ENCODE results near the gene C17orf50.

C17orf50 gene

GRCh38 chr17:35791681-35792350, 31.1 kb downstream of the C17orf50 start:
- WGBS (ENCODE audit: insufficient coverage) = 92% methylated on average over 6 of the region's 9 CpGs
- DNase-seq = no peak
- Histone ChIP-seq H3K9me3 (ENCODE audit: control extremely low read depth in 1 of 5, control insufficient read depth in 4 of 5, insufficient read depth in 2 of 5, low read depth in 1 of 5, low read length in 4 of 5) (no peaks in the 10 kb centered on the region), H3K27ac (ENCODE audit: insufficient read depth in 1 of 2, low read depth in 1 of 2, low read length in 2 of 2, poor library complexity in 1 of 2, severe bottlenecking in 2 of 2) (no peak overlapping the region), H3K4me1 (ENCODE audit: control extremely low read depth in 1 of 4, control insufficient read depth in 4 of 4, insufficient read depth in 4 of 4, low read length in 3 of 4) (peaks cover 4 to 42% (median 31%) of the 10 kb centered on the region in 4 experiments), H3K4me3 (ENCODE audit: control insufficient read depth in 1 of 7, extremely low read depth in 1 of 7, insufficient read depth in 4 of 7, low read depth in 2 of 7, low read length in 6 of 7) (no peak overlapping the region), H3K27me3 (replicated peaks in 2 of 5; ENCODE audit: control insufficient read depth in 4 of 5, insufficient read depth in 5 of 5, low read length in 4 of 5) (no peaks in the 10 kb centered on the region), H3K36me3 (ENCODE audit: control insufficient read depth in 4 of 4, insufficient read depth in 4 of 4, low read length in 3 of 4) (no peaks in the 10 kb centered on the region)
- POLR2A ChIA-PET = interaction anchor here (1.5 kb wide), 1 partner anchor 10 kb away, joined by 4 read pairs; no protein-coding TSS in a partner anchor
- CTCF ChIA-PET = interaction anchor here (0.7 to 10.3 kb wide), 7 partner anchors 9 to 24 kb away, joined by 3 to 139 read pairs (median 5); no protein-coding TSS in a partner anchor

- WGBS (ENCODE audit: insufficient coverage) = 94% methylated on average over 2 of the region's 3 CpGs
- no peaks in the 10 kb centered on the region for H3K9me3 ChIP-seq (ENCODE audit: control extremely low read depth in 1 of 5, control insufficient read depth in 4 of 5, insufficient read depth in 2 of 5, low read depth in 1 of 5, low read length in 4 of 5)
- peaks cover 2 to 39% (median 30%) of the 10 kb centered on the region in 4 experiments for H3K4me1 ChIP-seq (ENCODE audit: control extremely low read depth in 1 of 4, control insufficient read depth in 4 of 4, insufficient read depth in 4 of 4, low read length in 3 of 4)
- peaks cover 0 to 1% (median 0%) of the 10 kb centered on the region in 4 experiments for H3K36me3 ChIP-seq (ENCODE audit: control insufficient read depth in 4 of 4, insufficient read depth in 4 of 4, low read length in 3 of 4)
- POLR2A ChIA-PET = no interaction called here
- no peak overlapping the region for H3K4me3 ChIP-seq (ENCODE audit: control insufficient read depth in 1 of 7, extremely low read depth in 1 of 7, insufficient read depth in 4 of 7, low read depth in 2 of 7, low read length in 6 of 7)
- no peak overlapping the region for H3K27ac ChIP-seq (ENCODE audit: insufficient read depth in 1 of 2, low read depth in 1 of 2, low read length in 2 of 2, poor library complexity in 1 of 2, severe bottlenecking in 2 of 2)
- CTCF ChIA-PET = interaction anchor here (1.0 to 10.3 kb wide), 5 partner anchors 9 to 25 kb away, joined by 4 to 139 read pairs (median 5); no protein-coding TSS in a partner anchor
- no peaks in the 10 kb centered on the region for H3K27me3 ChIP-seq (replicated peaks in 2 of 5; ENCODE audit: control insufficient read depth in 4 of 5, insufficient read depth in 5 of 5, low read length in 4 of 5)
- DNase-seq = no peak
Observed at GRCh38 chr17:35793257-35793656, 32.6 kb downstream of the C17orf50 start.

GRCh38 chr17:35795007-35795870, 34.6 kb downstream of the C17orf50 start, which contains the start of gene MMP28:
Gene MMP28 (minus strand): TSS chr17:35795641. CDS start chr17:35795377, 264 bp downstream.
- Histone ChIP-seq H3K27me3 (replicated peaks in 2 of 5; ENCODE audit: control insufficient read depth in 4 of 5, insufficient read depth in 5 of 5, low read length in 4 of 5) (no peaks in the 10 kb centered on the region), H3K4me1 (ENCODE audit: control extremely low read depth in 1 of 4, control insufficient read depth in 4 of 4, insufficient read depth in 4 of 4, low read length in 3 of 4) (peaks cover 0 to 38% (median 29%) of the 10 kb centered on the region in 4 experiments), H3K27ac (ENCODE audit: insufficient read depth in 1 of 2, low read depth in 1 of 2, low read length in 2 of 2, poor library complexity in 1 of 2, severe bottlenecking in 2 of 2) (no peak within 1 kb of the TSS), H3K9me3 (ENCODE audit: control extremely low read depth in 1 of 5, control insufficient read depth in 4 of 5, insufficient read depth in 2 of 5, low read depth in 1 of 5, low read length in 4 of 5) (no peaks in the 10 kb centered on the region), H3K36me3 (ENCODE audit: control insufficient read depth in 4 of 4, insufficient read depth in 4 of 4, low read length in 3 of 4) (peaks cover 0 to 2% (median 0%) of the 10 kb centered on the region in 4 experiments), H3K4me3 (ENCODE audit: control insufficient read depth in 1 of 7, extremely low read depth in 1 of 7, insufficient read depth in 4 of 7, low read depth in 2 of 7, low read length in 6 of 7) (peak within 1 kb of the TSS; percentile 61 to 89 (median 71))
- DNase-seq = peak in 2 of 3 donors; percentile 51 to 68
- CTCF ChIA-PET = interaction anchor here (0.6 to 10.3 kb wide), 8 partner anchors 10 to 842 kb away, joined by 3 to 139 read pairs (median 5); no protein-coding TSS in a partner anchor
- under 1% methylated on average over 86 of the region's 89 CpGs for WGBS (ENCODE audit: insufficient coverage)
- POLR2A ChIA-PET = interaction anchor here (0.7 to 1.0 kb wide), 2 partner anchors 14 to 46 kb away, joined by 3 to 4 read pairs; no protein-coding TSS in a partner anchor

- H3K36me3 ChIP-seq (ENCODE audit: control insufficient read depth in 4 of 4, insufficient read depth in 4 of 4, low read length in 3 of 4) = peaks cover 0 to 2% (median 0%) of the 10 kb centered on the region in 4 experiments
- peak overlapping the region; percentile 61 to 89 (median 71) for H3K4me3 ChIP-seq (ENCODE audit: control insufficient read depth in 1 of 7, extremely low read depth in 1 of 7, insufficient read depth in 4 of 7, low read depth in 2 of 7, low read length in 6 of 7)
- H3K27ac ChIP-seq (ENCODE audit: insufficient read depth in 1 of 2, low read depth in 1 of 2, low read length in 2 of 2, poor library complexity in 1 of 2, severe bottlenecking in 2 of 2) = no peak overlapping the region
- POLR2A ChIA-PET = interaction anchor here (1.0 kb wide), 1 partner anchor 15 kb away, joined by 3 read pairs; no protein-coding TSS in a partner anchor
- DNase-seq = no peak
- CTCF ChIA-PET = interaction anchor here (0.6 to 10.3 kb wide), 10 partner anchors 9 to 841 kb away, joined by 3 to 139 read pairs (median 4); no protein-coding TSS in a partner anchor
- no peaks in the 10 kb centered on the region for H3K27me3 ChIP-seq (replicated peaks in 2 of 5; ENCODE audit: control insufficient read depth in 4 of 5, insufficient read depth in 5 of 5, low read length in 4 of 5)
- WGBS (ENCODE audit: insufficient coverage) = 35% methylated on average over 8 of the region's 8 CpGs
- peaks cover 0 to 45% (median 35%) of the 10 kb centered on the region in 4 experiments for H3K4me1 ChIP-seq (ENCODE audit: control extremely low read depth in 1 of 4, control insufficient read depth in 4 of 4, insufficient read depth in 4 of 4, low read length in 3 of 4)
- no peaks in the 10 kb centered on the region for H3K9me3 ChIP-seq (ENCODE audit: control extremely low read depth in 1 of 5, control insufficient read depth in 4 of 5, insufficient read depth in 2 of 5, low read depth in 1 of 5, low read length in 4 of 5)
Observed at GRCh38 chr17:35795871-35796265, 35.2 kb downstream of the C17orf50 start.

- Histone ChIP-seq H3K4me1 (ENCODE audit: control extremely low read depth in 1 of 4, control insufficient read depth in 4 of 4, insufficient read depth in 4 of 4, low read length in 3 of 4) (peaks cover 0 to 52% (median 45%) of the 10 kb centered on the region in 4 experiments), H3K36me3 (ENCODE audit: control insufficient read depth in 4 of 4, insufficient read depth in 4 of 4, low read length in 3 of 4) (peaks cover 0 to 2% (median 0%) of the 10 kb centered on the region in 4 experiments), H3K27me3 (replicated peaks in 2 of 5; ENCODE audit: control insufficient read depth in 4 of 5, insufficient read depth in 5 of 5, low read length in 4 of 5) (no peaks in the 10 kb centered on the region), H3K4me3 (ENCODE audit: control insufficient read depth in 1 of 7, extremely low read depth in 1 of 7, insufficient read depth in 4 of 7, low read depth in 2 of 7, low read length in 6 of 7) (no peak overlapping the region), H3K27ac (ENCODE audit: insufficient read depth in 1 of 2, low read depth in 1 of 2, low read length in 2 of 2, poor library complexity in 1 of 2, severe bottlenecking in 2 of 2) (no peak overlapping the region), H3K9me3 (ENCODE audit: control extremely low read depth in 1 of 5, control insufficient read depth in 4 of 5, insufficient read depth in 2 of 5, low read depth in 1 of 5, low read length in 4 of 5) (no peaks in the 10 kb centered on the region)
- CTCF ChIA-PET = interaction anchor here (0.6 to 10.3 kb wide), 7 partner anchors 8 to 29 kb away, joined by 3 to 139 read pairs (median 6); partner anchors contain the start of gene TAF15
- no peak for DNase-seq
- WGBS (ENCODE audit: insufficient coverage) = 100% methylated on average over 1 of the region's 1 CpG
- POLR2A ChIA-PET = no interaction called here
Observed at GRCh38 chr17:35796942-35797341, 36.3 kb downstream of the C17orf50 start.

- WGBS (ENCODE audit: insufficient coverage) = 69% methylated on average over 3 of the region's 4 CpGs
- Histone ChIP-seq H3K4me1 (ENCODE audit: control extremely low read depth in 1 of 4, control insufficient read depth in 4 of 4, insufficient read depth in 4 of 4, low read length in 3 of 4) (peaks cover 0 to 53% (median 46%) of the 10 kb centered on the region in 4 experiments), H3K36me3 (ENCODE audit: control insufficient read depth in 4 of 4, insufficient read depth in 4 of 4, low read length in 3 of 4) (peaks cover 0 to 2% (median 0%) of the 10 kb centered on the region in 4 experiments), H3K27ac (ENCODE audit: insufficient read depth in 1 of 2, low read depth in 1 of 2, low read length in 2 of 2, poor library complexity in 1 of 2, severe bottlenecking in 2 of 2) (no peak overlapping the region), H3K9me3 (ENCODE audit: control extremely low read depth in 1 of 5, control insufficient read depth in 4 of 5, insufficient read depth in 2 of 5, low read depth in 1 of 5, low read length in 4 of 5) (no peaks in the 10 kb centered on the region), H3K27me3 (replicated peaks in 2 of 5; ENCODE audit: control insufficient read depth in 4 of 5, insufficient read depth in 5 of 5, low read length in 4 of 5) (no peaks in the 10 kb centered on the region), H3K4me3 (ENCODE audit: control insufficient read depth in 1 of 7, extremely low read depth in 1 of 7, insufficient read depth in 4 of 7, low read depth in 2 of 7, low read length in 6 of 7) (no peak overlapping the region)
- CTCF ChIA-PET = interaction anchor here (1.3 to 10.3 kb wide), 5 partner anchors 10 to 29 kb away, joined by 4 to 139 read pairs (median 6); no protein-coding TSS in a partner anchor
- POLR2A ChIA-PET = no interaction called here
- no peak for DNase-seq
Observed at GRCh38 chr17:35797370-35797769, 36.7 kb downstream of the C17orf50 start.

All from common myeloid progenitor, CD34-positive (primary cell).